Liver (tissue), 3 donors: Measurements from ENCODE around the gene ACP1.

ENCODE experiments used
- ATF3 ChIP-seq: IDR thresholded peaks from 2 replicates; pipeline ENCODE4 v1.6.1; 2016; ENCODE audit warnings: antibody characterized with exemption
- CTCF ChIP-seq: fragments of 150-350 bp; IDR thresholded peaks from 2 replicates; pipeline ENCODE4 v1.5.1; 2017; ENCODE audit warnings: improper control_type of control experiment, low read depth, low read length; ENCODE audit not compliant: missing input control
- GABPA ChIP-seq, 2 donors: IDR thresholded peaks in 1 of 2; conservative IDR thresholded peaks in 1 of 2; 2 replicates each; pipeline ENCODE4 v1.6.1; 2016; ENCODE audit warnings: antibody characterized with exemption in 2 of 2, mild to moderate bottlenecking in 1 of 2, moderate library complexity in 1 of 2
- HNF4A ChIP-seq, 2 donors: conservative IDR thresholded peaks; 2 replicates each; pipeline ENCODE4 v1.6.1; 2016; ENCODE audit warnings: antibody characterized with exemption in 2 of 2, mild to moderate bottlenecking in 2 of 2
- JUND ChIP-seq, 2 donors: IDR thresholded peaks; 2 replicates each; pipeline ENCODE4 v1.6.1; 2016; ENCODE audit warnings: antibody characterized with exemption in 2 of 2
- MAX ChIP-seq: IDR thresholded peaks from 2 replicates; pipeline ENCODE4 v1.6.1; 2016; ENCODE audit warnings: antibody characterized with exemption
- RAD21 ChIP-seq, 2 donors: IDR thresholded peaks; 2 replicates each; pipeline ENCODE4 v1.6.1; 2016; ENCODE audit warnings: antibody characterized with exemption in 2 of 2, mild to moderate bottlenecking in 2 of 2
- SP1 ChIP-seq: IDR thresholded peaks from 2 replicates; pipeline ENCODE4 v1.6.1; 2018; ENCODE audit warnings: antibody characterized with exemption, mild to moderate bottlenecking
- TAF1 ChIP-seq: conservative IDR thresholded peaks from 2 replicates; pipeline ENCODE4 v1.6.1; 2016; ENCODE audit warnings: antibody characterized with exemption, mild to moderate bottlenecking
- YY1 ChIP-seq: IDR thresholded peaks from 2 replicates; pipeline ENCODE4 v1.6.1; 2016; ENCODE audit warnings: antibody characterized with exemption, mild to moderate bottlenecking
- donor health status: healthy.
- donor health status: healthy.

GRCh38 chr2:246489-247144 lies 18.1 kb upstream of the ACP1 start:
- TF ChIP-seq GABPA (IDR thresholded peaks at IDR 0.05 in 1 of 2, conservative IDR thresholded peaks at IDR 0.05 in 1 of 2) (no peak), CTCF (peak; percentile 65), ATF3 (no peak), RAD21 (IDR thresholded peaks at IDR 0.05) (peak; percentile 73 to 81), JUND (IDR thresholded peaks at IDR 0.05) (no peak), TAF1 (no peak), HNF4A (conservative IDR thresholded peaks at IDR 0.05) (no peak), YY1 (no peak), SP1 (no peak), MAX (peak; percentile 29)
